H9 (cell line): ENCODE results near the gene ERVFRD-1. TPM values are rescaled to one million over a fixed set of nuclear protein-coding genes. Genes with fewer than 3 reads are reported as not detected.

Experiments
- DNase-seq: peaks from one replicate; pipeline ENCODE4 v3.0.0-alpha.2; 2017
- H2AFZ ChIP-seq: one replicate; pipeline ENCODE4 v1.6.1; 2013; ENCODE audit warnings: mild to moderate bottlenecking, low read length, control low read depth, moderate library complexity
- H2AK5ac ChIP-seq: 2 replicates; pipeline ENCODE4 v1.6.1; 2013; ENCODE audit warnings: low read length, control low read depth, mixed read lengths; ENCODE audit not compliant: insufficient read length
- H2BK120ac ChIP-seq: one replicate; pipeline ENCODE4 v1.6.1; 2013; ENCODE audit warnings: low read depth, mild to moderate bottlenecking, low read length, control low read depth, inconsistent platforms; ENCODE audit not compliant: poor library complexity, severe bottlenecking
- H2BK12ac ChIP-seq: 2 replicates; pipeline ENCODE4 v1.6.1; 2013; ENCODE audit warnings: low read length, control low read depth, mixed read lengths, low read depth; ENCODE audit not compliant: insufficient read length
- H2BK15ac ChIP-seq: 2 replicates; pipeline ENCODE4 v1.6.1; 2013; ENCODE audit warnings: low read depth, low read length, control low read depth
- H2BK20ac ChIP-seq: one replicate; pipeline ENCODE4 v1.6.1; 2013; ENCODE audit warnings: low read depth, mild to moderate bottlenecking, low read length, control low read depth, inconsistent platforms; ENCODE audit not compliant: poor library complexity, severe bottlenecking
- H2BK5ac ChIP-seq: 2 replicates; pipeline ENCODE4 v1.6.1; 2013; ENCODE audit warnings: low read length, control low read depth, mixed read lengths; ENCODE audit not compliant: insufficient read length
- H3K14ac ChIP-seq: 2 replicates; pipeline ENCODE4 v1.6.1; 2013; ENCODE audit warnings: low read length, control low read depth; ENCODE audit not compliant: insufficient read depth
- H3K18ac ChIP-seq: 2 replicates; pipeline ENCODE4 v1.6.1; 2013; ENCODE audit warnings: low read depth, mild to moderate bottlenecking, mixed read lengths, low read length, control low read depth; ENCODE audit not compliant: insufficient read length
- H3K23ac ChIP-seq: 2 replicates; pipeline ENCODE4 v1.6.1; 2013; ENCODE audit warnings: low read length, control low read depth, mixed read lengths, low read depth; ENCODE audit not compliant: insufficient read length
- H3K23me2 ChIP-seq: 2 replicates; pipeline ENCODE4 v1.6.1; 2013; ENCODE audit warnings: low read depth, mild to moderate bottlenecking, mixed read lengths, low read length, control low read depth; ENCODE audit not compliant: insufficient read length, poor library complexity, severe bottlenecking
- H3K27ac ChIP-seq: 2 replicates; pipeline ENCODE4 v1.5.1; 2013; ENCODE audit warnings: low read length, control low read depth, mixed read lengths, low read depth; ENCODE audit not compliant: insufficient read length
- H3K27me3 ChIP-seq: 2 replicates; pipeline ENCODE4 v1.6.1; 2013; ENCODE audit warnings: low read length, control low read depth, inconsistent platforms; ENCODE audit not compliant: insufficient read depth
- H3K4ac ChIP-seq: 2 replicates; pipeline ENCODE4 v1.6.1; 2013; ENCODE audit warnings: low read depth, mild to moderate bottlenecking, control low read depth, inconsistent platforms, low read length, moderate library complexity
- H3K4me1 ChIP-seq: 2 replicates; pipeline ENCODE4 v1.6.1; 2013; ENCODE audit warnings: low read length, control low read depth, inconsistent platforms; ENCODE audit not compliant: insufficient read depth
- H3K4me2 ChIP-seq: 2 replicates; pipeline ENCODE4 v1.6.1; 2013; ENCODE audit warnings: low read length, control low read depth, mixed read lengths; ENCODE audit not compliant: insufficient read length, insufficient read depth
- H3K56ac ChIP-seq: 2 replicates; pipeline ENCODE4 v1.6.1; 2013; ENCODE audit warnings: low read depth, mild to moderate bottlenecking, mixed read lengths, low read length, control low read depth; ENCODE audit not compliant: insufficient read length
- H3K79me1 ChIP-seq: 2 replicates; pipeline ENCODE4 v1.6.1; 2013; ENCODE audit warnings: low read depth, mild to moderate bottlenecking, moderate library complexity, low read length, control low read depth, inconsistent platforms; ENCODE audit not compliant: insufficient read depth, poor library complexity, severe bottlenecking
- H3K79me2 ChIP-seq: 2 replicates; pipeline ENCODE4 v1.6.1; 2013; ENCODE audit warnings: low read length, control low read depth, inconsistent platforms; ENCODE audit not compliant: insufficient read depth
- H3K9ac ChIP-seq: 2 replicates; pipeline ENCODE4 v1.6.1; 2013; ENCODE audit warnings: low read length, control low read depth, mixed read lengths; ENCODE audit not compliant: insufficient read length; ENCODE audit errors: extremely low read depth
- H3K9me3 ChIP-seq: one replicate; pipeline ENCODE4 v1.6.1; 2013; ENCODE audit warnings: low read depth, low read length, inconsistent platforms; ENCODE audit not compliant: control insufficient read depth
- H3T11ph ChIP-seq: one replicate; pipeline ENCODE4 v1.6.1; 2013; ENCODE audit warnings: mild to moderate bottlenecking, low read length, control low read depth, inconsistent platforms
- H4K20me1 ChIP-seq: one replicate; pipeline ENCODE4 v1.6.1; 2013; ENCODE audit not compliant: control insufficient read depth, insufficient read length, insufficient read depth
- H4K5ac ChIP-seq: 2 replicates; pipeline ENCODE4 v1.6.1; 2013; ENCODE audit warnings: low read depth, mild to moderate bottlenecking, mixed read lengths, low read length, control low read depth; ENCODE audit not compliant: insufficient read length
- H4K8ac ChIP-seq: replicated peaks from 2 replicates; pipeline ENCODE4 v1.6.1; 2013; ENCODE audit warnings: low read length, control low read depth, mixed read lengths, low read depth; ENCODE audit not compliant: insufficient read length
- H4K91ac ChIP-seq: 2 replicates; pipeline ENCODE4 v1.6.1; 2013; ENCODE audit warnings: low read depth, mild to moderate bottlenecking, moderate library complexity, mixed read lengths, low read length, control low read depth; ENCODE audit not compliant: insufficient read length
- H3K27ac Mint-ChIP-seq, 3 experiments: 2 replicates in 2 of 3; 3 replicates in 1 of 3; pipeline ENCODE4 v1.8.0; 2020 to 2021; ENCODE audit warnings: mixed read lengths in 3 of 3, mild to moderate bottlenecking in 1 of 3, moderate library complexity in 1 of 3
- H3K27me3 Mint-ChIP-seq: 2 replicates; pipeline ENCODE4 v1.8.0; 2021; ENCODE audit warnings: low read depth, mild to moderate bottlenecking, moderate library complexity, mixed read lengths
- H3K36me3 Mint-ChIP-seq, 3 experiments: 2 replicates in 2 of 3; 3 replicates in 1 of 3; pipeline ENCODE4 v1.8.0; 2020 to 2021; ENCODE audit warnings: low read depth in 3 of 3, mixed read lengths in 3 of 3; ENCODE audit not compliant: insufficient read depth in 1 of 3
- H3K4me1 Mint-ChIP-seq, 2 experiments: 2 replicates each; pipeline ENCODE4 v1.8.0; 2020; ENCODE audit warnings: mixed read lengths in 2 of 2
- H3K4me3 Mint-ChIP-seq, 2 experiments: 2 replicates in 1 of 2; 3 replicates in 1 of 2; pipeline ENCODE4 v1.8.0; 2020 to 2021; ENCODE audit warnings: mild to moderate bottlenecking in 2 of 2, mixed read lengths in 2 of 2, moderate library complexity in 1 of 2
- H3K9me3 Mint-ChIP-seq, 2 experiments: 2 replicates in 1 of 2; 3 replicates in 1 of 2; pipeline ENCODE4 v1.8.0; 2020; ENCODE audit warnings: mild to moderate bottlenecking in 2 of 2, mixed read lengths in 2 of 2, moderate library complexity in 1 of 2
- WGBS: extraction: QIAGEN DNeasy Blood & Tissue Kit; methylation state at CpG from one replicate; pipeline ENCODE4 v1.1.7; 2013; ENCODE audit warnings: missing lambda C conversion rate, low lambda C conversion rate, mixed read lengths; ENCODE audit not compliant: insufficient read length; ENCODE audit errors: extremely low coverage; 5-methylcytosine and 5-hydroxymethylcytosine counted together
- total RNA-seq: library from RNA; stranded (reverse); gene quantifications from 2 replicates; pipeline ENCODE4 v1.2.1, GENCODE V29; 2021
- TF ChIP-seq, protein P1 (sequence below): fragments of 200-600 bp; sonication (generic); conservative IDR thresholded peaks from 3 replicates; pipeline ENCODE4 v1.8.0; 2021; ENCODE audit warnings: antibody characterized with exemption, mild to moderate bottlenecking

Gene ERVFRD-1
- total RNA-seq, 1 experiment from 2014 or later, result not detected

DNA sequence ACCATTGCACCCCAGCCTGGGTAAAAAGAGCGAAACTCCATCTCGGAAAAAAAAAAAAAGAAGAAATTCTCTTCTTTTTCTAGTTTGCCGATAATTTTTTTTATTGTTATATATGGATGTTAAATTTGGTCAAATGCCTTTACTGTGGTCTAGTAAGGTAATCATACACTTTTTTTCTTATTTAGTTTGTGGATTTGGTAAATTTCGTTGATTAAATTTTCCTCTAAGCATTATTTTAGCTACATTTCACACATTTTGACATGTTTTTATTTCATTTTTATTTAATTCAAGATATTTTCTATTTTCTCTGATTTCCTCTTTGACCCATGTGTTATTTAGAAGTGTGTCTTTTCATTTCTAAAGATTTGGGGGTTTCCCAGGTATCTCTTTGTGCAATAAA is 49.4 kb downstream of the ERVFRD-1 start:
- H2BK12ac ChIP-seq, result no peak overlapping the region
- no peak overlapping the region for H3K23ac ChIP-seq
- no peak overlapping the region for H2BK5ac ChIP-seq
- no peaks in the 10 kb centered on the region for H3K9me3 Mint-ChIP-seq
- no CpG with 5 or more reads among the region's 4 CpGs for WGBS
- H3K4me1 Mint-ChIP-seq, result peaks cover 4 to 8% of the 10 kb centered on the region in 2 experiments; a peak in 3 of 4 replicates
- no peaks in the 10 kb centered on the region for H3K36me3 Mint-ChIP-seq
- TF ChIP-seq, protein P1, sequence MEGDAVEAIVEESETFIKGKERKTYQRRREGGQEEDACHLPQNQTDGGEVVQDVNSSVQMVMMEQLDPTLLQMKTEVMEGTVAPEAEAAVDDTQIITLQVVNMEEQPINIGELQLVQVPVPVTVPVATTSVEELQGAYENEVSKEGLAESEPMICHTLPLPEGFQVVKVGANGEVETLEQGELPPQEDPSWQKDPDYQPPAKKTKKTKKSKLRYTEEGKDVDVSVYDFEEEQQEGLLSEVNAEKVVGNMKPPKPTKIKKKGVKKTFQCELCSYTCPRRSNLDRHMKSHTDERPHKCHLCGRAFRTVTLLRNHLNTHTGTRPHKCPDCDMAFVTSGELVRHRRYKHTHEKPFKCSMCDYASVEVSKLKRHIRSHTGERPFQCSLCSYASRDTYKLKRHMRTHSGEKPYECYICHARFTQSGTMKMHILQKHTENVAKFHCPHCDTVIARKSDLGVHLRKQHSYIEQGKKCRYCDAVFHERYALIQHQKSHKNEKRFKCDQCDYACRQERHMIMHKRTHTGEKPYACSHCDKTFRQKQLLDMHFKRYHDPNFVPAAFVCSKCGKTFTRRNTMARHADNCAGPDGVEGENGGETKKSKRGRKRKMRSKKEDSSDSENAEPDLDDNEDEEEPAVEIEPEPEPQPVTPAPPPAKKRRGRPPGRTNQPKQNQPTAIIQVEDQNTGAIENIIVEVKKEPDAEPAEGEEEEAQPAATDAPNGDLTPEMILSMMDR, result no peak
- no peaks in the 10 kb centered on the region; the same call in 1 of the 2 replicates for H3K4me1 ChIP-seq
- no peak overlapping the region for H3K14ac ChIP-seq
- no peak overlapping the region for H2BK120ac ChIP-seq
- H3K56ac ChIP-seq, result no peak overlapping the region
- DNase-seq, result no peak
- no peaks in the 10 kb centered on the region for H3K9me3 ChIP-seq
- H4K8ac ChIP-seq, result no peak overlapping the region
- H2AFZ ChIP-seq, result no peak overlapping the region
- no peaks in the 10 kb centered on the region for H3K27me3 ChIP-seq
- H3K9ac ChIP-seq, result no peak overlapping the region
- no peak overlapping the region for H3T11ph ChIP-seq
- H3K4me2 ChIP-seq, result no peak overlapping the region
- no peak overlapping the region for H3K4ac ChIP-seq
- no peak overlapping the region for H4K91ac ChIP-seq
- no peak overlapping the region for H2BK15ac ChIP-seq
- no peak overlapping the region for H4K5ac ChIP-seq
- no peak overlapping the region for H2AK5ac ChIP-seq
- no peak overlapping the region for H3K18ac ChIP-seq
- H3K4me3 Mint-ChIP-seq, result no peak overlapping the region
- no peaks in the 10 kb centered on the region for H3K79me2 ChIP-seq
- H4K20me1 ChIP-seq, result no peaks in the 10 kb centered on the region
- H3K79me1 ChIP-seq, result no peaks in the 10 kb centered on the region
- no peaks in the 10 kb centered on the region for H3K23me2 ChIP-seq
- no peaks in the 10 kb centered on the region; the same call in 1 of the 2 replicates for H3K27me3 Mint-ChIP-seq
- no peak overlapping the region for H3K27ac Mint-ChIP-seq
- H3K27ac ChIP-seq, result no peak overlapping the region
- no peak overlapping the region for H2BK20ac ChIP-seq
